GM19193 (cell line): ENCODE data around the gene CCNY.

Experiments
- POLR2A ChIP-seq: IDR thresholded peaks from 4 replicates; pipeline ENCODE4 v1.6.1; 2011; ENCODE audit not compliant: insufficient read depth, insufficient read length; ENCODE audit errors: extremely low read depth

The CCNY gene

DNA sequence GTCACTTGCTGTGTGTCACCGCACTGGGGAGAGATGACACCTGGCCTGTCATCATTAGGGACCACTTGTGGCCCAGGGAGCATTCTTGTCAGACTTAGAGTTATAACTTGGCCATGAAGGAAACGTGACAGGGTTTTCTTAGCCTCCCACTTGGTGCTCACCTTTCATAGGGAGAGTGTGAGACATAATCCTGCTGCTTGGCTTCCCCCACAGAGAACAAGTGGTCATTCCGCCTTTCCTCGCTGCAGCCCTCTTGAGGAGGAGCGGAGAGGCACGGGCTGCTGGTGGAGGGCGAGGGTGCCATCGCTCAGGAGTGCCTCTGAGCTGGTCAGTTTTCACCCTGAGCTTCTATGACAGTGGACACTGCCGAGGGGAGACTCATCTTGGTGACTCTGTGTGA is 143.8 kb downstream of the CCNY start:
- no peak for TF ChIP-seq POLR2A

DNA sequence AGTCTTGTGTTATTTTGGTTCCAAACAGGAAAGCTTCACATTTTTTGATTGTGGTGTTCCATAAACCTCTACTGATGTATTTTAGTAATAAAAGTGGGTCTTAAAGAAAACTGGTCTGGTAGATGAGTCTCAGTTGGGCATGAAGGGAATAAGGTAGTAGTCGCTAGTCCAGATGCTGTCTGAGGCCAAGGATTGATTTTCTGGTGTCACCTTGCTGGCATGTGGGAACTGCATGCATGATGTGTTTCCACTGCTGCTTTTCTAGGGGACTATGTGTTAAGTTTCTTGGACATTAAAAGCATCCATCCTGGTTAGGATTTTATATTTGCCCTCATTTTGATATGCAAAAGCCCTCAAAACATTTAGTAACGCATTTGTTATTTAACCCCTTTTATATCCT is 145.1 kb downstream of the CCNY start:
- no peak for TF ChIP-seq POLR2A

DNA sequence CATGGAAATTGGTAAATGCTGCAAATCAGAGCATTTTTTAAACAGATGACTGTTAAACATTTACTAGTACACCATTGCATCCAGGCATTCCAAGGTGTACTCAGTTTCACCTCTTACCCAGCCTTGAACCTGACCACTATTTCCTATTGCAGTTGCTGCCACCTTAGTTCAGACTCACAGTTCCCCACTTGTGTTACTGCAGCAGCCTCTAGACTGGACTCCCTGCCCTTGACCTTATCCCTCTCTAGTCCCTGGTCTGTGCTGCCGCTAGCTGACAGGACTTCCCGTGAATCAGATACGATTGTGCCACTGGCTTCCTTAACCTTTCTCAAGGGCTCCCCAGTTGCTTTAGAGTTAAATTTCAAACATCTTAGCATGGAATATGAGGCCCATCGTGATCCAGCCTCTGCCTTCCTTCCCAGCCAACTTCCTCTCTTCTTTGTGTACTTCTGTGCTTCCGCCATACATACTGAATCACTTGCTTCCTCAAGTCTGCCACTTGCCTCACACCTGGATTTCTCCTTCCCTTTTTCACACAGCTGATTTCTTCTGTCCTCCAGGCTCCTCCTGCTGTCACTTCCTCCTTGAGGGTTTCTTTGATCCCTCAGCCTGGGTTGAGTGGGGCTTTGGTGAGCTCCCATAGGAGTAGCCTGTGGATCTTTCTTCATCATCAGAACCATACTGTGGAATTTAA is 150.1 kb downstream of the CCNY start:
- no peak for TF ChIP-seq POLR2A

DNA sequence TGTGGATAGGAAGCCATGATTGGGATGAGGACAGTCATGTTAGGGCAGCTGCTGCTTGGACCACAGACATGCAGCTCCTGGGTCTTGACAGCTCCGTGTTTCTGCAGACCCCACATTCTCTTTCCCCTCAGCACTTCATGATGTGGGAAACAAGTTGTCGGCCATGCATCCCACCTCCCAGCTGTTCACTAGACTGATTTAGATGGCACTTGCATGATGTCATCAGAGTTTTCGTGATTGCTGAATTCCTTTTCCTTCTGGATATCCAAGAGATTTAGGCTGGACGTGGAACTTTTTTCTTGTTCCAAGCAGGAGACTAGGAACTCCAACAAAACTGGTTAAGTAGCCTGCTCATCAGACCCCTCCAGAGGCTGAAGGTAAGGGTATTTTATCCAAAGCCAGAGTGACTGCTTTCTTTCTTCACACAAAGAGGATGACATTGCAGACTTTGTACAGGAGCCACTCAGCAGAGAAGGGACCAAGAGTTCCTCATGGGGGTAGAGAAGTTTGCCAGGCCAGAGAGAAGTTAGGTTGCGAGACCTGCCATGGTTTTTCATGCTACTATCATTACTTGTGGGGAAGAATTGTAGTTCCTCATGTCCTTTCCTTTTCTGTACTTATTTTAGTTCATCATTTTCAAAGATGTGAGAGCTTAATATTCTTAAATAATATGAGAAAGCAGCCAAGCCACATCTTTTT is 151.2 kb downstream of the CCNY start:
- TF ChIP-seq POLR2A = no peak

DNA sequence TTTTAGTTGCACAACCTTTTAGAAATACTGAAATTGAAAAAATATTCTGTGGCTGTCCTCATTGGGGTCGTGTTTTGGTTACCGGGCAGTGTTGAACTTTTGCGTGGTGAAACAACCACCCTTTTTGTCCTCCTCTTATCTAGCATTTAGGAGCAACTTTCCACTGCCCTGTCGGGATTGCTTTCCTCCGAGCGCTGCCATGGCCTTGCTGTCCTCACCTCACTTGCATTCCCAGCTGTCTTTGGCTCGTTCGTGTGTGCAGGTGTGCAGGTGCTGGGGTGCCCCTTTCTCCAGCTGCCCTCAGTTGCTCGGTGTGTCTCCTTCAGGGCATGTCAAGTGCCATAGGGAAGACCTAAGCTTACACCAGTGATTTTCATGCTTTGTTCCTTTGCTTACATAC is 151.9 kb downstream of the CCNY start:
- TF ChIP-seq POLR2A = no peak

DNA sequence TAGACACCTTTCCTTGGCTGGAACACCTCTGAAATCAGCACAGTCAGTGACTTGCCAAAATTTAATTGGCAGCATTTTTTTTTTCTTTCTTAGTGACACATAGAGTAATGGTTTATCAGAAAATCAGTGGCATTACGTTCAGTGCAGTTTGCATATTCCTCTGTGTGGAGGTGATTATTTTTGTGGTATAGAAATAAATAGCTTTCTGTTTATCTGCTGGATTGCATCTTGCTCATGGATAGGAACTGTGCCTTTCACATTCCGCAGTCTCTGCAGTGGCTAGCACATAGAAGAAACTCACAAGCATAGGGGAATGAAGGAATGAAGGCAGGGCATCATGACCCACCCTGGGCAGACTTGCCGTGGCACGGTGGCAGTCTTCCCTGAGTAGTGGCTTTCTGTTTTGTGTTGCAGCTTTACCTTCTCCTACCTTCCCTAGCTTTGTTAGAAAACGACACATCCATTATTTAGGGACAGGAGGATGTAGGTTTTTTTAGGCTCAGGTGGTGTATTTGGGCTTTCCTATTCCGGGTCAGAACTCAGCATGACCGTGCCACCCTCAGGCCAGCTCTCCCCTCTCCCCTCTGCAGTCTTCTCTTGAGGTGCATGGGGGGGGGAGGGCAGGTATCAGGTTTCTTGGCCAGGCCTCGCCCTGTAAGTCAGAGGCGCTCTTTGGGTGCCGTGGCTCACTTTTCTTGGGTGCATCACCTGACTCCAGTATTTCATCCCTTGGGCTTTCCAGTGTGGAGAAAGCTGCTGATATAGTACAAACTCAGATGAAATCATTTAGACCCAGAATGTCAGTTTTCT is 156.3 kb downstream of the CCNY start:
- TF ChIP-seq POLR2A = no peak

DNA sequence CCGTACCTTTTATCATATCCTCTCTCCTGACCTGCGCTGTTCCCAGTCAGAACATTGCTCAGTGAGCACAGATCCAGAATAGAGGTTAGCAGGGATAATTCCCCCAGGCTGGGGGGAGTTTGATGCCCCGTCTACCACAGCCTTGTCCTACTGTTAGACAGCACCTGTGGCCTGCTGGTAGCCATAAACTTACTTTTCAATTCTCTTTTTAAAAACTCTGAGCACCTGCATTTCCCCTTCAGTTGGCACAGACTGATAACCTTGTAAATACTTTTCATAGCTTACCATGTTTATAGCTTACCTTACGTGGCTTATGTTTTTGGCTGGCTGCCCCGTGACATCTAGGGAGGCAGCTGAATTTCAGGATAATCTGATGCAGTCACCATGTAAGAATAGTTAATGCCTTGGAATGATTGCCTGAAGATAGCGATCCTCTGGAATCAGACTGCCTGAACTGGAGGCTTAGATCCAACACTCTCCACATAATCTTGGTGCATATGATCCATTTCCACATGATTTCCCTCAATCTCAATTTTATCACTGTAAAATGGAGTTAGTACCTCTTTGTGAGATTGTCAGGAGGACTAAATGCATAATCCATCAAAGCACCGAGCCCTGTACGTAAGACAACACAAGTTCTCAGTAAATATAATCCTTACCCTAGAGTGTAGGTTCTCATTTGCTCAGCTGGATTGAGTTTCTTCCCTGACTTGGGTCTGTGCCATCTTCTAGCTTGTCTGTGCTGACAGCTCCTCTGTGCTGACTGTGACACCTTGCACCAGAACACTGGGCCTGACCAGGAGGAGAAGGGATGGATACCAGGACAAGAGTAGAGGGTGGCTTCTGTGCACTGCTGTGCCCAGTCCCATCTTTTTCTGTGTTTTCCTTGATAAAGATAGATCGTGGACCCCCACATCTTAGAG is 157.1 kb downstream of the CCNY start:
- TF ChIP-seq POLR2A = no peak

DNA sequence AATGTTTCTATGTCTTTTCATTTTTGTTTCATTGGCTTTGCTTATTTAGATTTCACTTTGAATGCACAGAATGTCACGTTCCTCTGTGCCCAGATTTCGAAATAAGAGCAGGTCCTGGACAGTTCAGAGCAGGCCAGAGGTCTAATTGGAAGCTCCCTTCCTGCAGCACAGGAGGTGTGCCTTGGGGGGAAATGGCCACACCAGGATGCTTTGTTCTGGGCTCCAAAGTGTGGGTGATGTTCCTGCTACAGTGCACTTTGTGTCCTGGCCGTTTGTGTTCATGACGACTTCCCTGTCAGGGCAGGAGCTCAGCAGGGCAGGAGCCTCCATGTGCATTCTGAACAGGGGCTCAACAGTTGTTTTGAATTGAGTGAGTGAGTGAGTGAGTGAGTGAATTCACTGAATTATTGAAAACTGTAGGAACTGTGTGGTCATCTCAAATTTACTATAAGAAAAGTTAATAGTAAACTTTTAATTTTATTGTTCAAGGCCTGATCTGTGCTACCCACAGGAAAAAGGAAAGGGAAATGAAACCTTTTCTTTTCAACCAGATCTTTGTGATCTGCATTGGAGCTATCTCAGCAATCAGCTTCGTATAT is 159.3 kb downstream of the CCNY start:
- TF ChIP-seq POLR2A = no peak

DNA sequence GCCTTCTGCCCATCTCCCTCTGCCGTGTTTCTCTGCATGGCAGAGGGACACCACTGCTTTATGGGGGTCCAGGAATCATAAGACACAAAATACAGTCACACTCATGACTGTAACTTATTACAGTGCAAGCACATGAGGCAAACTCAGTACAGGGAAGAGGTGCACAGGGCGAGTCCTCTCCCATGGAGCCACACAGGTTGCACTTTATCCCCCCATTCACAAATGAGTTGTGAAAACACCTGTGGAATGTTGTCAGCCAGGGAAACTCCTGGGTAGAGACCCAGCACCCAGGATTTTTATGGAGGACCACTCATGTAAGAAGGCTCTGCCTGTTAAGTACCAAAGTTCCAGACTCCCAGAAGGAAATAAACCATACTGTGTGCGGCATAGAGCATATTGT is 161.6 kb downstream of the CCNY start:
- no peak for TF ChIP-seq POLR2A

DNA sequence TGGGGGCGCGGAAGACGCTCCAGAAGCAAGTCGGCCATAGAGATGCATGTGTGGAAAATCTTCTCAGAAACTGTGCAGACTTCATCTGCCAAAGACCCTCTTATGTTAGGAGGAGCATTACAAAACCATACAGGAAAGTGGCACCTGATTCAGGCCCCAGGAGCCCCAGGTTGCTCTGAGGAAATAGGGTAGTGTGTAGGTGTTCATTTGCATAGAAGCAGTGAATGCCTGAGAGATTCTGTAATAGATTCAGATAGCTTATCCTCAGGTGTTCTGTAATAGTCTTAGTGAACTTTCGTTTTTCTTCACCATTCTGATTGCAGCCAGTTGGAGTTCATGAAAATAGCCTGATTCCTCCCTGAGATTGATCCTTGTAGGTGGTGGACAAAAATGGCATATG is 162.4 kb downstream of the CCNY start:
- TF ChIP-seq POLR2A = no peak

DNA sequence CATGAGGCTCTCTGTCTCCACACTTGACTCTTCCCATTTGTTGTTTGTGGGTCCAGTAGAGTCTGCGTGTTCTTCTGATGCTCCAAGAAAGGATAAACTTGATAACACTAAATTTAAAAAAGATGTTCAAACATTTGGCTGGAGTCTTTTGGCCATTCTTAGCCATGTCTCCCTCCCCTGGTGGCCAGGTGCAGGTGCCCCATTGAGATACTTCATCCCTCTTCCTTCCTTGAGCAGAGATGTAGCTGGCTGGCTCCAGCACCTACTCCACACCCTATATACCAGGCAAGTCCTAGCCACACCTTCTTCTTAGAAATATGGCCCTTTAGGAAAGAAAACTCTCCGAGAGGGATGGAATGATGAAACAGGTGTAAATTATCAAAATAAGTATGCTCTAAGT is 165.6 kb downstream of the CCNY start:
- TF ChIP-seq POLR2A = no peak

DNA sequence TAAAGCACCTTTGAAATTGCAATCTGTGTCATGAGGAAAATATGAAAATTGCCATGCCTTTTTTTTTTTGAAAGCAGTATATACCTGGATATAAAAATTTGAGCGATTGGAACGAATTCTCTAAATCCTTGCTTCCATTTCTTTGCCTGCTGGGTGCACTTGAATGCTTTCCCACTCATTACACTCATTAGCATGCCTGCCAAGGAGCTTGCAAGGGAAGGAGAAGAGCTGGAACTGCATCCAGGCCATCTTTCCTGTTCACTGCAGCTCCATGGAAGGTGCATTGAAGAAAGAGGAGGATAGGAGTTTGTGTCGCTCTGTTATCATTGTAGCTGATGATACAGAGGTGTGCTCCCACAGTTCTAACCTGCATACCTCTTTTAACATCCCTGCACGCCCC is 166.4 kb downstream of the CCNY start:
- no peak for TF ChIP-seq POLR2A

DNA sequence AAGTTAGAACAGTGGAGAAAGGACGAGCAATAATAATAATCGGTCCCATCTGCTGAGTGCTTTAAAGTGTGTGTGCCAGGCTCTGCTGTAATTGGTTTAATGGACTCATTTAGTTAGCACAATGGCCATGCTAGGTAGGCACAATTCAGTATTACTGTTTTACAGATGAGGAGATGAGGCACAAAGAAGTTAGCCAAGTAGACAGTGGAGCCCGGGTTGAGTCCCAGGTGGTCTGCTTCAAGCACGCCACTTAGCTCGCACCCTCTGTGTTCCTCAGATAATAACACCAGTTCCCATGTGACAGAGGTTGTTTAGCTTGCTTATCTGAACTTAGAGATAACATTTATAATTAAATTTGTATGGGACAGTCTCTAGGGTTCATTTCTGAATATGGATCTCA is 167.3 kb downstream of the CCNY start:
- no peak for TF ChIP-seq POLR2A

DNA sequence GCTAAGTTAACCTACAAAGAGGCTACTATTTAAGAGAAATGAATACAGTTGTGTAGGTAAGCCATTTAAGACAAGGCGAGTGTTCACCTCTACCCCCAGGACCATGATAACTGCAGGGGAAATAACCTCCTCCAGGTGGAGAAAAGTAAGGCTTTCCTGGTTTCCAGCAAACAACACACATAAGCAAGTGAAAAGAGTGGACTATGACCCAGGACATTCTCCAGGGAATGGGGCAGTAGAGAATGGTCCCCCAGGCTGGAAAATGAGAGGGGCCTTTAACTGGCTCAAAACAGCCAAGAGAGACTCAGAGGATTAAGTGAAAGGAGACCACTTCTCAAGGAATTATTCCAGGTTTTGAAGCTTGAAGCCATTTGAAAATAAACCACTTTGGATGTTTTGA is 167.8 kb downstream of the CCNY start:
- TF ChIP-seq POLR2A = no peak
